ENCODE data around the gene WIZ.

- TF ChIP-seq CTCF (IDR thresholded peaks at IDR 0.05; ENCODE audit: control extremely low read depth in 1 of 3, insufficient read depth in 1 of 3, low read depth in 1 of 3, low read length in 3 of 3) = no peak
- no peak for TF ChIP-seq GABPA (IDR thresholded peaks at IDR 0.05; ENCODE audit: borderline replicate concordance, insufficient read depth, low read length)
- no peak for TF ChIP-seq TBP (IDR thresholded peaks at IDR 0.05; ENCODE audit: low read depth, low read length)
- no peak for TF ChIP-seq EZH2 (IDR thresholded peaks at IDR 0.05; ENCODE audit: low read depth, low read length, severe bottlenecking)
- TF ChIP-seq CREB1 (IDR thresholded peaks at IDR 0.05) = no peak
- no peak for TF ChIP-seq POLR2A (IDR thresholded peaks at IDR 0.05; ENCODE audit: control extremely low read depth in 1 of 2, low read depth in 2 of 2, low read length in 2 of 2)
- TF ChIP-seq, protein P1, sequence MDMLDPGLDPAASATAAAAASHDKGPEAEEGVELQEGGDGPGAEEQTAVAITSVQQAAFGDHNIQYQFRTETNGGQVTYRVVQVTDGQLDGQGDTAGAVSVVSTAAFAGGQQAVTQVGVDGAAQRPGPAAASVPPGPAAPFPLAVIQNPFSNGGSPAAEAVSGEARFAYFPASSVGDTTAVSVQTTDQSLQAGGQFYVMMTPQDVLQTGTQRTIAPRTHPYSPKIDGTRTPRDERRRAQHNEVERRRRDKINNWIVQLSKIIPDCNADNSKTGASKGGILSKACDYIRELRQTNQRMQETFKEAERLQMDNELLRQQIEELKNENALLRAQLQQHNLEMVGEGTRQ (IDR thresholded peaks at IDR 0.05; ENCODE audit: low read length) = no peak
- no peak for TF ChIP-seq YY1 (IDR thresholded peaks at IDR 0.05; ENCODE audit: low read depth, low read length)
- TF ChIP-seq NANOG (IDR thresholded peaks at IDR 0.05; ENCODE audit: insufficient read depth, low read depth, low read length, poor library complexity, severe bottlenecking) = no peak
- TF ChIP-seq HDAC6 (IDR thresholded peaks at IDR 0.05; ENCODE audit: low read depth, low read length) = no peak
- no peak for TF ChIP-seq RAD21 (IDR thresholded peaks at IDR 0.05 in 1 of 2, conservative IDR thresholded peaks at IDR 0.05 in 1 of 2; ENCODE audit: low read depth in 2 of 2, low read length in 2 of 2)
- TF ChIP-seq FOSL1 (IDR thresholded peaks at IDR 0.05; ENCODE audit: insufficient read depth, low read depth, low read length) = no peak
- no peak for TF ChIP-seq POLR2AphosphoS5 (IDR thresholded peaks at IDR 0.05; ENCODE audit: low read depth, low read length)
These were observed 77.3 kb downstream of the WIZ start for GRCh38 chr19:15372470-15372869.

Data from H1 (cell line).